ENCODE data around the gene NUTM2G. TPM values are rescaled to one million over a fixed set of nuclear protein-coding genes. Genes with fewer than 3 reads are reported as not detected.
"Not testable (repeated sequence)": the region's sequence is repeated elsewhere in the genome, so short reads cannot be mapped to it uniquely, and the experiment has no call there.

Gene NUTM2G
- total RNA-seq, 2 experiments from 2014 or later, result not detected

- H3K4me3 Mint-ChIP-seq, result no peak overlapping the region
- peaks cover 51% of the 10 kb centered on the region for H3K36me3 Mint-ChIP-seq (ENCODE audit: low read depth)
- POLR2A ChIA-PET, result no interaction called here
- DNase-seq (no peak), ATAC-seq (ENCODE audit: poor library complexity) (no peak)
- intact Hi-C loops (cut with DNase I, micrococcal nuclease), result no loop called here
- Histone ChIP-seq H3K27ac (ENCODE audit: low read depth in 1 of 2, low read length in 2 of 2) (no peak overlapping the region), H3K4me1 (ENCODE audit: insufficient read depth, low read length) (no peaks in the 10 kb centered on the region), H3K27me3 (ENCODE audit: control insufficient read depth in 1 of 2, insufficient read depth in 2 of 2, low read length in 2 of 2) (no peaks in the 10 kb centered on the region), H3K9me3 (ENCODE audit: control insufficient read depth in 1 of 2, insufficient read depth in 1 of 2, low read length in 2 of 2) (peaks cover 0 to 6% of the 10 kb centered on the region in 2 experiments), H3K36me3 (ENCODE audit: insufficient read depth, low read length) (no peaks in the 10 kb centered on the region), H3K4me3 (ENCODE audit: low read length) (no peak overlapping the region)
- CTCF ChIA-PET, result no interaction called here
- TF ChIP-seq CTCF (IDR thresholded peaks at IDR 0.05), result no peak
- no peak overlapping the region for H3K27ac Mint-ChIP-seq
- H3K9me3 Mint-ChIP-seq, result no peaks in the 10 kb centered on the region
- H3K4me1 Mint-ChIP-seq (ENCODE audit: low read depth), result no peaks in the 10 kb centered on the region
- H3K27me3 Mint-ChIP-seq, result no peaks in the 10 kb centered on the region
Observed at GRCh38 chr9:96888591-96888990, 40.1 kb upstream of the NUTM2G start.

GRCh38 chr9:96892131-96892530 lies 36.5 kb upstream of the NUTM2G start:
- no peak for TF ChIP-seq CTCF (IDR thresholded peaks at IDR 0.05)
- Histone ChIP-seq H3K27me3 (ENCODE audit: control insufficient read depth in 1 of 2, insufficient read depth in 2 of 2, low read length in 2 of 2) (no peaks in the 10 kb centered on the region), H3K4me1 (ENCODE audit: insufficient read depth, low read length) (no peaks in the 10 kb centered on the region), H3K36me3 (ENCODE audit: insufficient read depth, low read length) (peaks cover 20% of the 10 kb centered on the region), H3K4me3 (ENCODE audit: low read length) (no peak overlapping the region), H3K27ac (ENCODE audit: low read depth in 1 of 2, low read length in 2 of 2) (no peak overlapping the region), H3K9me3 (ENCODE audit: control insufficient read depth in 1 of 2, insufficient read depth in 1 of 2, low read length in 2 of 2) (peaks cover 0 to 6% of the 10 kb centered on the region in 2 experiments)
- intact Hi-C loops (cut with DNase I, micrococcal nuclease), result no loop called here
- ChIA-PET POLR2A (no interaction called here), CTCF (no interaction called here)
- Mint-ChIP-seq H3K4me3 (no peak overlapping the region), H3K27me3 (no peaks in the 10 kb centered on the region), H3K9me3 (peaks cover 3% of the 10 kb centered on the region), H3K4me1 (ENCODE audit: low read depth) (no peaks in the 10 kb centered on the region), H3K27ac (no peak overlapping the region), H3K36me3 (ENCODE audit: low read depth) (peaks cover 70% of the 10 kb centered on the region)
- ATAC-seq (ENCODE audit: poor library complexity), result no peak
- no peak for DNase-seq

- H3K27ac ChIP-seq (ENCODE audit: low read depth in 1 of 2, low read length in 2 of 2); ATAC-seq (ENCODE audit: poor library complexity); H3K4me1 Mint-ChIP-seq (ENCODE audit: low read depth); POLR2A ChIA-PET; H3K9me3 ChIP-seq (ENCODE audit: control insufficient read depth in 1 of 2, insufficient read depth in 1 of 2, low read length in 2 of 2); H3K9me3 Mint-ChIP-seq; H3K4me3 Mint-ChIP-seq; H3K4me1 ChIP-seq (ENCODE audit: insufficient read depth, low read length); H3K27me3 ChIP-seq (ENCODE audit: control insufficient read depth in 1 of 2, insufficient read depth in 2 of 2, low read length in 2 of 2); H3K4me3 ChIP-seq (ENCODE audit: low read length); intact Hi-C loops (cut with DNase I, micrococcal nuclease); CTCF ChIA-PET; DNase-seq; H3K27me3 Mint-ChIP-seq; H3K27ac Mint-ChIP-seq: not testable (repeated sequence)
- H3K36me3 Mint-ChIP-seq (ENCODE audit: low read depth), result peaks cover 33% of the 10 kb centered on the region
- peaks cover 18% of the 10 kb centered on the region for H3K36me3 ChIP-seq (ENCODE audit: insufficient read depth, low read length)
Observed at GRCh38 chr9:96900010-96900409, 28.6 kb upstream of the NUTM2G start.

GRCh38 chr9:96904947-96905722 lies 23.5 kb upstream of the NUTM2G start:
- H3K4me1 Mint-ChIP-seq (ENCODE audit: low read depth); H3K36me3 ChIP-seq (ENCODE audit: insufficient read depth, low read length); H3K4me3 Mint-ChIP-seq; H3K27me3 ChIP-seq (ENCODE audit: control insufficient read depth in 1 of 2, insufficient read depth in 2 of 2, low read length in 2 of 2); ATAC-seq (ENCODE audit: poor library complexity); DNase-seq; intact Hi-C loops (cut with DNase I, micrococcal nuclease); H3K36me3 Mint-ChIP-seq (ENCODE audit: low read depth); CTCF ChIA-PET; H3K27me3 Mint-ChIP-seq; H3K4me1 ChIP-seq (ENCODE audit: insufficient read depth, low read length); H3K9me3 ChIP-seq (ENCODE audit: control insufficient read depth in 1 of 2, insufficient read depth in 1 of 2, low read length in 2 of 2); H3K27ac Mint-ChIP-seq; H3K27ac ChIP-seq (ENCODE audit: low read depth in 1 of 2, low read length in 2 of 2); H3K4me3 ChIP-seq (ENCODE audit: low read length); H3K9me3 Mint-ChIP-seq; POLR2A ChIA-PET: not testable (repeated sequence)

- H3K4me3 ChIP-seq (ENCODE audit: low read length); H3K27me3 Mint-ChIP-seq; H3K4me1 ChIP-seq (ENCODE audit: insufficient read depth, low read length); H3K9me3 Mint-ChIP-seq; H3K27me3 ChIP-seq (ENCODE audit: control insufficient read depth in 1 of 2, insufficient read depth in 2 of 2, low read length in 2 of 2); DNase-seq; H3K9me3 ChIP-seq (ENCODE audit: control insufficient read depth in 1 of 2, insufficient read depth in 1 of 2, low read length in 2 of 2); H3K36me3 ChIP-seq (ENCODE audit: insufficient read depth, low read length); CTCF ChIA-PET; H3K27ac ChIP-seq (ENCODE audit: low read depth in 1 of 2, low read length in 2 of 2); ATAC-seq (ENCODE audit: poor library complexity); H3K27ac Mint-ChIP-seq; intact Hi-C loops (cut with DNase I, micrococcal nuclease); POLR2A ChIA-PET; H3K4me1 Mint-ChIP-seq (ENCODE audit: low read depth); H3K36me3 Mint-ChIP-seq (ENCODE audit: low read depth); H3K4me3 Mint-ChIP-seq: not testable (repeated sequence)
Observed at GRCh38 chr9:96908479-96908878, 20.2 kb upstream of the NUTM2G start.

- DNase-seq; H3K9me3 Mint-ChIP-seq; H3K4me1 Mint-ChIP-seq (ENCODE audit: low read depth); H3K27me3 ChIP-seq (ENCODE audit: control insufficient read depth in 1 of 2, insufficient read depth in 2 of 2, low read length in 2 of 2); H3K4me3 Mint-ChIP-seq; H3K27ac Mint-ChIP-seq; POLR2A ChIA-PET; CTCF ChIA-PET; H3K4me1 ChIP-seq (ENCODE audit: insufficient read depth, low read length); H3K27me3 Mint-ChIP-seq; intact Hi-C loops (cut with DNase I, micrococcal nuclease); H3K36me3 Mint-ChIP-seq (ENCODE audit: low read depth); H3K4me3 ChIP-seq (ENCODE audit: low read length); H3K36me3 ChIP-seq (ENCODE audit: insufficient read depth, low read length); H3K9me3 ChIP-seq (ENCODE audit: control insufficient read depth in 1 of 2, insufficient read depth in 1 of 2, low read length in 2 of 2); ATAC-seq (ENCODE audit: poor library complexity); H3K27ac ChIP-seq (ENCODE audit: low read depth in 1 of 2, low read length in 2 of 2): not testable (repeated sequence)
Observed at GRCh38 chr9:96915539-96915938, 13.1 kb upstream of the NUTM2G start.
